Measurements from ENCODE around the gene RS1. TPM values are rescaled to one million over a fixed set of nuclear protein-coding genes. Genes with fewer than 3 reads are reported as not detected.

Gene RS1
- total and polyA plus RNA-seq, 12 donors, result not detected

- intact Hi-C loops (cut with DNase I), result no loop called here
- no peak overlapping the region for H3K4me3 ChIP-seq
- TF ChIP-seq CTCF (IDR thresholded peaks at IDR 0.05) (no peak), POLR2A (IDR thresholded peaks at IDR 0.05) (no peak)
- no peaks in the 10 kb centered on the region for H3K9me3 ChIP-seq (replicated peaks in 1 of 3)
- no peaks in the 10 kb centered on the region for H3K36me3 ChIP-seq (replicated peaks in 1 of 2)
- no peaks in the 10 kb centered on the region for H3K27me3 ChIP-seq
- 70 to 75% (median 73%) methylated on average over 12 to 15 of the region's 15 CpGs for WGBS, 4 donors
- no peaks in the 10 kb centered on the region for H3K4me1 ChIP-seq (replicated peaks in 1 of 2)
- no peak overlapping the region for H3K27ac ChIP-seq
- DNase-seq, result no peak
Measured at GRCh38 chrX:18668071-18668835, 3.7 kb downstream of the RS1 start.

GRCh38 chrX:18666614-18667013 lies 5.3 kb downstream of the RS1 start:
- intact Hi-C loops (cut with DNase I), result no loop called here
- no peaks in the 10 kb centered on the region for H3K36me3 ChIP-seq (replicated peaks in 1 of 2)
- TF ChIP-seq POLR2A (IDR thresholded peaks at IDR 0.05) (no peak), CTCF (IDR thresholded peaks at IDR 0.05) (no peak)
- WGBS, 4 donors, result 80 to 84% (median 83%) methylated on average over 12 to 15 of the region's 15 CpGs
- no peaks in the 10 kb centered on the region for H3K4me1 ChIP-seq (replicated peaks in 1 of 2)
- no peak overlapping the region for H3K27ac ChIP-seq
- H3K4me3 ChIP-seq, result no peak overlapping the region
- DNase-seq, result peak in 3 of 7 donors; percentile 6 to 46 (median 24)
- no peaks in the 10 kb centered on the region for H3K9me3 ChIP-seq (replicated peaks in 1 of 3)
- H3K27me3 ChIP-seq, result no peaks in the 10 kb centered on the region

DNA sequence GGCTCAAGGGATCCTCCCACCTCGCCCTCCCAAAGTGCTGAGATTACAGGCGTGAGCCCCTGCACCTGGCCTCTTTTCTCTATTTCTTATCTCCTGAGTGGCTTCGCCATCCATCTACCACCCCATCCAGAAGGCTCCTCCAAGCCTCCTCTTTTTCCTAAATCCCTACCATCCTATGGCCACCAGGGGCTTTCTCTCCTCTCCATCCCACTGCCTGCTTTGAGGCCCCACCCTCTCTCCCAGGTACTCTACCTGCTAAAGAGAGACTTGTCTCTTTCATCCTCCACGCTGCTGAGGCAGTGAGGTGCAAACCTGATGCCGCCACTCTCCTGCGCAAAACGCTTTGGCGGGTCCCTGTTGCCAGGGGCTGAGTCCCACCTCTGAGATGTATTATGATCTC lies 7.0 kb downstream of the RS1 start:
- Histone ChIP-seq H3K36me3 (replicated peaks in 1 of 2) (no peaks in the 10 kb centered on the region), H3K27me3 (no peaks in the 10 kb centered on the region), H3K9me3 (replicated peaks in 1 of 3) (no peaks in the 10 kb centered on the region), H3K4me3 (no peak overlapping the region), H3K27ac (no peak overlapping the region), H3K4me1 (replicated peaks in 1 of 2) (no peaks in the 10 kb centered on the region)
- 79 to 92% (median 89%) methylated on average over 4 to 8 of the region's 8 CpGs for WGBS, 4 donors
- intact Hi-C loops (cut with DNase I), result no loop called here
- no peak for TF ChIP-seq POLR2A (IDR thresholded peaks at IDR 0.05)
- TF ChIP-seq CTCF (IDR thresholded peaks at IDR 0.05), result no peak
- DNase-seq, result no peak

GRCh38 chrX:18661273-18661672 lies 10.6 kb downstream of the RS1 start:
- WGBS, 4 donors, result 75 to 91% (median 85%) methylated on average over 6 to 12 of the region's 12 CpGs
- DNase-seq, result no peak
- no peak for TF ChIP-seq POLR2A (IDR thresholded peaks at IDR 0.05)
- no peak for TF ChIP-seq CTCF (IDR thresholded peaks at IDR 0.05)
- no peaks in the 10 kb centered on the region for H3K36me3 ChIP-seq (replicated peaks in 1 of 2)
- H3K9me3 ChIP-seq (replicated peaks in 1 of 3), result no peaks in the 10 kb centered on the region
- no peaks in the 10 kb centered on the region for H3K27me3 ChIP-seq
- no peaks in the 10 kb centered on the region for H3K4me1 ChIP-seq (replicated peaks in 1 of 2)
- H3K4me3 ChIP-seq, result no peak overlapping the region
- no peak overlapping the region for H3K27ac ChIP-seq
- intact Hi-C loops (cut with DNase I), result no loop called here
